ENCODE measurements around the gene STN1. TPM values are rescaled to one million over a fixed set of nuclear protein-coding genes. Genes with fewer than 3 reads are reported as not detected.

STN1 gene
- total and polyA plus RNA-seq, 2 experiments from 2014 or later: 43.5 to 44.7 TPM

DNA sequence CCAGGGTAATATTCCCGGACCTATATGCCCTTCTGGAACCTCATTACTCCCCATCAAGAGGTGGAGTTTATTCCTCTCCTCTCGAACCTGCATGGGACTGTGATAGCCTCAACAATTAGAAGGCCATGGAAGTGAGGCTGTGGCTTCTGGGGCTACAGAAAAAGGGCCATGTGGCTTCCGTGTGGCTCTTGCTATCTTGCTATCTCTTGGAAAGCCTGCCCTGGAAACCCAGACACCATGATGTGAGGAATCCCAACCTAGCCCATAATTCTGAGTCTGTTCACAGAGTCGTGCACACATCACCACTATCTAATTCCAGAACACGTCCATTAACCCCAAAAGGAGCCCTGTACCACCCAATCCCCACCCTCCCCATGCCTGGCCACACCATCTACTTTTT is 41.8 kb downstream of the STN1 start:
- TF ChIP-seq, protein P1, sequence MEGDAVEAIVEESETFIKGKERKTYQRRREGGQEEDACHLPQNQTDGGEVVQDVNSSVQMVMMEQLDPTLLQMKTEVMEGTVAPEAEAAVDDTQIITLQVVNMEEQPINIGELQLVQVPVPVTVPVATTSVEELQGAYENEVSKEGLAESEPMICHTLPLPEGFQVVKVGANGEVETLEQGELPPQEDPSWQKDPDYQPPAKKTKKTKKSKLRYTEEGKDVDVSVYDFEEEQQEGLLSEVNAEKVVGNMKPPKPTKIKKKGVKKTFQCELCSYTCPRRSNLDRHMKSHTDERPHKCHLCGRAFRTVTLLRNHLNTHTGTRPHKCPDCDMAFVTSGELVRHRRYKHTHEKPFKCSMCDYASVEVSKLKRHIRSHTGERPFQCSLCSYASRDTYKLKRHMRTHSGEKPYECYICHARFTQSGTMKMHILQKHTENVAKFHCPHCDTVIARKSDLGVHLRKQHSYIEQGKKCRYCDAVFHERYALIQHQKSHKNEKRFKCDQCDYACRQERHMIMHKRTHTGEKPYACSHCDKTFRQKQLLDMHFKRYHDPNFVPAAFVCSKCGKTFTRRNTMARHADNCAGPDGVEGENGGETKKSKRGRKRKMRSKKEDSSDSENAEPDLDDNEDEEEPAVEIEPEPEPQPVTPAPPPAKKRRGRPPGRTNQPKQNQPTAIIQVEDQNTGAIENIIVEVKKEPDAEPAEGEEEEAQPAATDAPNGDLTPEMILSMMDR (IDR thresholded peaks at IDR 0.05; ENCODE audit: low read depth, low read length): no peak
- no peak overlapping the region for H3K27ac ChIP-seq
- no peak for DNase-seq (ENCODE audit: low read depth in 1 of 2, low spot score in 1 of 2)
- no peaks in the 10 kb centered on the region for H3K36me3 ChIP-seq
- no peaks in the 10 kb centered on the region for H3K27me3 ChIP-seq
- H3K4me1 ChIP-seq (ENCODE audit: low read depth): peaks cover 15% of the 10 kb centered on the region
- H3K4me3 ChIP-seq: no peak overlapping the region
- no peaks in the 10 kb centered on the region for H3K9me3 ChIP-seq (ENCODE audit: low read depth)

DNA sequence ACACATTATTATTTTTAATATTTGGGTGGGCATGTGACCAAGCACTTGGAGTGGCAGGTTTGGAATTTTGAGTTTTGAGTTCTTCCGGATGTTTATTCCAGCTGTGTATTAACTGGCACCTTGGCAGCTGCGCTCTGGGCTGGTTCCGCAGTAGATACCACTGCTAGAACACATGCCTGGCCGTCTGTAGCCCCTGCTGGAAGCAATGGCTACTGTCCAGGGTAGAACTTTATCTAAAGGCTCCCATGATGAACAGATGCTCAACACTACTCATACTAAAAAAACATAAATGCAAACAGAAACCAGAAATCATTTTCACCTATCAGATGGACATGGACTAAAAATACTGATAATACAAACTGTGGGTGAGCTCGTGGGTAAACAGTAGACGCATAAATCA is 43.3 kb downstream of the STN1 start:
- H3K27ac ChIP-seq: no peak overlapping the region
- TF ChIP-seq, protein P1 (IDR thresholded peaks at IDR 0.05; ENCODE audit: low read depth, low read length): no peak
- no peak overlapping the region for H3K4me3 ChIP-seq
- no peaks in the 10 kb centered on the region for H3K9me3 ChIP-seq (ENCODE audit: low read depth)
- H3K4me1 ChIP-seq (ENCODE audit: low read depth): peaks cover under 1% of the 10 kb centered on the region
- no peaks in the 10 kb centered on the region for H3K27me3 ChIP-seq
- H3K36me3 ChIP-seq: no peaks in the 10 kb centered on the region
- no peak for DNase-seq (ENCODE audit: low read depth in 1 of 2, low spot score in 1 of 2)

- Histone ChIP-seq H3K27me3 (no peaks in the 10 kb centered on the region), H3K27ac (no peak overlapping the region), H3K4me3 (no peak overlapping the region), H3K9me3 (ENCODE audit: low read depth) (no peaks in the 10 kb centered on the region), H3K36me3 (no peaks in the 10 kb centered on the region), H3K4me1 (ENCODE audit: low read depth) (no peaks in the 10 kb centered on the region)
- TF ChIP-seq, protein P1 (IDR thresholded peaks at IDR 0.05; ENCODE audit: low read depth, low read length): no peak
- DNase-seq (ENCODE audit: low read depth in 1 of 2, low spot score in 1 of 2): no peak
Measured at GRCh38 chr10:103872137-103872931, 45.6 kb downstream of the STN1 start.

- H3K4me1 ChIP-seq (ENCODE audit: low read depth): no peaks in the 10 kb centered on the region
- no peaks in the 10 kb centered on the region for H3K27me3 ChIP-seq
- no peak overlapping the region for H3K27ac ChIP-seq
- no peak overlapping the region for H3K4me3 ChIP-seq
- TF ChIP-seq, protein P1 (IDR thresholded peaks at IDR 0.05; ENCODE audit: low read depth, low read length): no peak
- no peaks in the 10 kb centered on the region for H3K36me3 ChIP-seq
- no peaks in the 10 kb centered on the region for H3K9me3 ChIP-seq (ENCODE audit: low read depth)
- no peak for DNase-seq (ENCODE audit: low read depth in 1 of 2, low spot score in 1 of 2)
Measured at GRCh38 chr10:103871006-103871405, 47.0 kb downstream of the STN1 start.

GRCh38 chr10:103870516-103870915 is 47.5 kb downstream of the STN1 start:
- Histone ChIP-seq H3K4me3 (no peak overlapping the region), H3K9me3 (ENCODE audit: low read depth) (no peaks in the 10 kb centered on the region), H3K4me1 (ENCODE audit: low read depth) (no peaks in the 10 kb centered on the region), H3K27me3 (no peaks in the 10 kb centered on the region), H3K36me3 (no peaks in the 10 kb centered on the region), H3K27ac (no peak overlapping the region)
- peak in 1 of 2 donors; percentile 36 for DNase-seq (ENCODE audit: low read depth in 1 of 2, low spot score in 1 of 2)
- TF ChIP-seq, protein P1 (IDR thresholded peaks at IDR 0.05; ENCODE audit: low read depth, low read length): no peak
